ENCODE measurements around the gene HELZ2. TPM values are rescaled to one million over a fixed set of nuclear protein-coding genes. Genes with fewer than 3 reads are reported as not detected.

Gene HELZ2
- total RNA-seq, 1 experiment from 2014 or later: 35.2 TPM

DNA sequence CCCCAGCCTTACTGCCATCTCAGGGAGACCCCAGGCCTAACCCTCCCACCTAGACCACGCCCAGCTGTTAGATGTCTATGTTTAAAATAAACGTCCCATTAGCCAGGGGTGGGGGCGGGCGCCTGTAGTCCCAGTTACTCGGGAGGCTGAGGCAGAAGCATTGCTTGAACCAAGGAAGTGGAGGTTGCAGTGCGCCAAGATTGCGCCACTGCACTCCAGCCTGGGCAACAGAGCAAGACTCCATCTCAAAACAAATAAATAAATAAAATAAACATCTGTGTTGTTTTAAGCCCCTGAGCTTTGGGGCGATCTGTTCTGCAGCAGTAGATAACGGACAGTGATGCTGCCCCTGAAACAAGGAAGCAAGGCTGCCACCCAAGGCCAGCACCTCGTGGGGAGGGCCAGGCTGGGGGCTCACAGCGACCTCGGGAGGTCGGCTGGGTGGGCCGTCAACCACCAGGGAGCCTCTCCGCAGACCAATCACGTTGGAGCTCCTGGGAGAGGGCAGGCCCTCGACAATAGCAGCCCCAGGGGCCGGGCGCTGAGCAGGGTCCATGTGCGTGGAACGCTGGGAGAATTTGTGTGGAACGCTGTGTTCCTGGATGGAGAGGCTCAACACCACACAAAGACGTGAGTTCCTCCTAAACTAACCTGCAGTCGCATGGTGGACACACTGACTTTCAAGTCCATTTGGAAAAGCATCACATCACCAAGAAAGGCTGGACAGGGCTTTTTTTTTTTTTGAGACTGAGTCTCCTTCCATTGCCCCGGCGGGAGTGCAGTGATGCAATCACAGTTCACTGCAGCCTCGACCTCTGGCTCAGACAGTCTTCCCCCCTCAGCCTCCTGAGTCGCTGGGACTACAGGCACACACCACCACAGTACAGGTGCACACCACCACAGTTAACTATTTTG, 1.0 kb upstream of the HELZ2 start:
- H3K4me3 ChIP-seq (ENCODE audit: low read depth, low read length): no peak overlapping the region
- H3K27me3 ChIP-seq (replicated peaks; ENCODE audit: control insufficient read depth, insufficient read depth, low read length): no peaks in the 10 kb centered on the region
- intact Hi-C loops (cut with micrococcal nuclease; ENCODE audit: unreplicated experiment): loop anchor here (5.0 kb wide), 1 partner anchor 38 kb away; the partner anchor contains the start of gene PTK6
- no peaks in the 10 kb centered on the region for H3K36me3 ChIP-seq (ENCODE audit: control insufficient read depth, insufficient read depth, low read length)
- Mint-ChIP-seq H3K36me3 (ENCODE audit: insufficient read depth, unreplicated experiment) (no peaks in the 10 kb centered on the region), H3K9me3 (ENCODE audit: unreplicated experiment) (no peaks in the 10 kb centered on the region), H3K4me3 (ENCODE audit: unreplicated experiment) (peak overlapping the region; percentile 76), H3K4me1 (ENCODE audit: low read depth, unreplicated experiment) (no peaks in the 10 kb centered on the region), H3K27ac (ENCODE audit: unreplicated experiment) (no peak overlapping the region), H3K27me3 (ENCODE audit: insufficient read depth, unreplicated experiment) (peaks cover 3% of the 10 kb centered on the region)
- peaks cover 15% of the 10 kb centered on the region for H3K4me1 ChIP-seq
- TF ChIP-seq CTCF (IDR thresholded peaks at IDR 0.05; ENCODE audit: insufficient read depth in 1 of 2, low read depth in 1 of 2, low read length in 1 of 2, severe bottlenecking in 1 of 2, unreplicated experiment in 1 of 2): no peak
- H3K9me3 ChIP-seq: no peaks in the 10 kb centered on the region
- BruUV-seq (replicated peaks): no TSS peak
- ChIA-PET POLR2A (interaction anchor here (0.8 to 1.3 kb wide), 3 partner anchors 35 to 133 kb away, joined by 3 to 11 read pairs (median 6); partner anchors contain the start of genes ARFRP1 and ZGPAT), CTCF (interaction anchor here (0.6 to 2.7 kb wide), 8 partner anchors 29 to 442 kb away, joined by 3 to 34 read pairs (median 4); partner anchors contain the start of genes GMEB2 and PTK6)
- no peak for DNase-seq

DNA sequence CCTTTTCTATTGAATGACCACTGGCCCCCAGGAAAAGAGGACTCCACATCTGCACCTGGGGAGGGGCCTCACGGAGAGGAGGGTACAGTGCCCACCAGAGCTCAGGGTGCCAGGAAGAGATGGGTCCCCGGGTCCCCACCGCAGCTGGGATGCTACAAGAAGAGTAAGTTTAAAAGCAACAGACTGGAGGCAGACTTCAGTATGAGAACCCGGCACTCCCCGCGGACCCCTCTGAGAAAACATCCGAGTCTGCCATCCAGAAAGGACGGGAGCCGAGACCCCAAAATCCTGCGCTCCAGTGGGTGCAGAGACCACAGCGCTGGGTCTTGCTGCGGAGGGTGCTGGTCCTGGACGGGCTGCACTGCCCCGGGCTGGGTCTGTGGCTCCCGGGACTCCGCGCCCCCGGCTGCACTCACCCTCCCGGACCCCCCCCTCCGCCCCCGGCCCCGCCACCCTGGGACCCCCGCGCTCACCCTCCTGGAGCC, 350 bp downstream of the HELZ2 start:
- H3K4me1 Mint-ChIP-seq (ENCODE audit: low read depth, unreplicated experiment): no peaks in the 10 kb centered on the region
- H3K27me3 Mint-ChIP-seq (ENCODE audit: insufficient read depth, unreplicated experiment): no peaks in the 10 kb centered on the region
- TF ChIP-seq CTCF (IDR thresholded peaks at IDR 0.05; ENCODE audit: insufficient read depth in 1 of 2, low read depth in 1 of 2, low read length in 1 of 2, severe bottlenecking in 1 of 2, unreplicated experiment in 1 of 2): no peak
- peaks cover 12% of the 10 kb centered on the region for H3K36me3 Mint-ChIP-seq (ENCODE audit: insufficient read depth, unreplicated experiment)
- POLR2A ChIA-PET: interaction anchor here (0.6 to 1.5 kb wide), 12 partner anchors 19 to 292 kb away, joined by 3 to 11 read pairs (median 6); partner anchors contain the start of genes GMEB2 and PPDPF
- H3K9me3 Mint-ChIP-seq (ENCODE audit: unreplicated experiment): no peaks in the 10 kb centered on the region
- intact Hi-C loops (cut with micrococcal nuclease; ENCODE audit: unreplicated experiment): loop anchor here (5.0 kb wide), 1 partner anchor 36 kb away; the partner anchor contains the start of gene PTK6
- Histone ChIP-seq H3K27me3 (replicated peaks; ENCODE audit: control insufficient read depth, insufficient read depth, low read length) (no peaks in the 10 kb centered on the region), H3K36me3 (ENCODE audit: control insufficient read depth, insufficient read depth, low read length) (no peaks in the 10 kb centered on the region), H3K4me3 (ENCODE audit: low read depth, low read length) (peak overlapping the region; percentile 91), H3K9me3 (no peaks in the 10 kb centered on the region), H3K4me1 (peaks cover 15% of the 10 kb centered on the region)
- DNase-seq: peak in 1 of 2 experiments; percentile 52
- BruUV-seq (replicated peaks): TSS peak; percentile 48
- CTCF ChIA-PET: interaction anchor here (0.6 to 2.7 kb wide), 8 partner anchors 8 to 506 kb away, joined by 3 to 34 read pairs (median 6); partner anchors contain the start of genes GMEB2, OPRL1, PTK6 and RGS19
- H3K27ac Mint-ChIP-seq (ENCODE audit: unreplicated experiment): peak overlapping the region; percentile 83
- H3K4me3 Mint-ChIP-seq (ENCODE audit: unreplicated experiment): peak overlapping the region; percentile 76
